DOHH2 (cell line): ENCODE data around the gene SLC29A1.

Experiments used
- CTCF ChIP-seq: fragments of 200-600 bp; sonication (generic); IDR thresholded peaks from one replicate; pipeline ENCODE4 v1.5.1; 2014; ENCODE audit warnings: antibody characterized with exemption, mild to moderate bottlenecking, low read depth, low read length; ENCODE audit not compliant: poor library complexity, severe bottlenecking
- EZH2phosphoT487 ChIP-seq: fragments of 200-600 bp; sonication (generic); IDR thresholded peaks from 2 replicates; pipeline ENCODE4 v1.6.1; 2017; ENCODE audit warnings: borderline replicate concordance, mild to moderate bottlenecking, antibody characterized with exemption, low read length, moderate library complexity, mixed read lengths

GRCh38 chr6:44190715-44191114 lies 32.7 kb upstream of the SLC29A1 start:
- no peak for TF ChIP-seq CTCF
- no peak for TF ChIP-seq EZH2phosphoT487
